Endothelial cell of umbilical vein (primary cell): ENCODE results near the gene LGR6. TPM values are rescaled to one million over a fixed set of nuclear protein-coding genes. Genes with fewer than 3 reads are reported as not detected.
"Not testable (repeated sequence)": the region's sequence is repeated elsewhere in the genome, so short reads cannot be mapped to it uniquely, and the experiment has no call there.

ENCODE experiments used
- BruUV-seq: library from RNA; stranded (reverse); fragments of 400-500 nt; replicated peaks from 2 replicates; lab custom pipeline; 2021; lab: Mats Ljungman, UMichigan
- CTCF ChIA-PET: fragments of 300-600, 350-600 bp; sonication (Branson Sonifier 250); formaldehyde crosslinking; loops from one replicate; lab custom pipeline; 2021; ENCODE audit warnings: antibody characterized with exemption, inconsistent platforms; lab: Charles Lee
- POLR2A ChIA-PET: fragments of 300-600, 350-600 bp; sonication (Branson Sonifier 250); formaldehyde crosslinking; loops from one replicate; lab custom pipeline; 2021; ENCODE audit warnings: antibody characterized with exemption, inconsistent platforms; lab: Charles Lee
- DNase-seq: peaks from one replicate; pipeline ENCODE4 v3.0.0-alpha.2; 2011; ENCODE audit warnings: low read depth, low spot score
- FAIRE-seq: peaks from 2 replicates; lab custom pipeline; 2011; peaks lifted over from hg19 to GRCh38; lab: Jason Lieb, UNC
- H2AFZ ChIP-seq: 2 replicates; pipeline ENCODE4 v1.6.0; 2012; ENCODE audit warnings: low read depth, low read length, control low read depth, inconsistent platforms
- H3K27ac ChIP-seq: 2 replicates; pipeline ENCODE4 v1.5.1; 2011; ENCODE audit warnings: low read depth, mild to moderate bottlenecking, control low read depth, low read length, moderate library complexity; ENCODE audit not compliant: insufficient read depth
- H3K27me3 ChIP-seq, 2 experiments: 2 replicates each; pipeline versions ENCODE4 v1.6.0 to v1.6.1; 2011; ENCODE audit warnings: low read length in 2 of 2, mixed read lengths in 1 of 2; ENCODE audit not compliant: control insufficient read depth in 2 of 2, insufficient read depth in 2 of 2
- H3K36me3 ChIP-seq, 2 experiments: 2 replicates in 1 of 2; 3 replicates in 1 of 2; pipeline ENCODE4 v1.5.1; 2011; ENCODE audit warnings: low read length in 2 of 2, mild to moderate bottlenecking in 1 of 2, moderate library complexity in 1 of 2; ENCODE audit not compliant: control insufficient read depth in 2 of 2, insufficient read depth in 2 of 2; ENCODE audit errors: extremely low read depth in 1 of 2
- H3K4me1 ChIP-seq: 3 replicates; pipeline ENCODE4 v1.5.1; 2011; ENCODE audit warnings: mild to moderate bottlenecking, low read length; ENCODE audit not compliant: control insufficient read depth, insufficient read depth; ENCODE audit errors: extremely low read depth
- H3K4me2 ChIP-seq: 2 replicates; pipeline ENCODE4 v1.6.1; 2011; ENCODE audit warnings: low read length, control low read depth, mixed read lengths; ENCODE audit not compliant: insufficient read depth
- H3K4me3 ChIP-seq, 3 experiments: fragments of 200-600 bp in 1 of 3; sonication (generic), shearing (Covaris generic) in 1 of 3; replicated peaks in 1 of 3; 2 replicates each; pipeline ENCODE4 v1.5.1; 2011 to 2016; ENCODE audit warnings: control low read depth in 3 of 3, low read length in 3 of 3, mild to moderate bottlenecking in 2 of 3, inconsistent platforms in 1 of 3, low read depth in 1 of 3, moderate library complexity in 1 of 3; ENCODE audit not compliant: insufficient read depth in 1 of 3
- H3K79me2 ChIP-seq: 2 replicates; pipeline ENCODE4 v1.6.0; 2012; ENCODE audit warnings: low read length, inconsistent platforms; ENCODE audit not compliant: control insufficient read depth, insufficient read depth
- H3K9ac ChIP-seq: replicated peaks from 2 replicates; pipeline ENCODE3; 2011; ENCODE audit warnings: low read length, control low read depth; ENCODE audit not compliant: insufficient read depth; ENCODE audit errors: extremely low read depth
- H3K9me1 ChIP-seq: replicated peaks from 3 replicates; pipeline ENCODE4 v1.6.0; 2011; ENCODE audit warnings: mild to moderate bottlenecking, low read length; ENCODE audit not compliant: control insufficient read depth, insufficient read depth; ENCODE audit errors: extremely low read depth
- H3K9me3 ChIP-seq: replicated peaks from 2 replicates; pipeline ENCODE4 v1.5.1; 2012; ENCODE audit warnings: low read length, inconsistent platforms; ENCODE audit not compliant: control insufficient read depth, insufficient read depth
- H4K20me1 ChIP-seq: replicated peaks from 2 replicates; pipeline ENCODE3; 2011; ENCODE audit warnings: mild to moderate bottlenecking, low read length; ENCODE audit not compliant: control insufficient read depth, insufficient read depth; ENCODE audit errors: extremely low read depth
- CTCF ChIP-seq, 2 donors: IDR thresholded peaks; 1 replicate in 1 of 2; 2 replicates in 1 of 2; pipeline ENCODE4 v1.5.1; 2011; ENCODE audit warnings: low read length in 2 of 2, mild to moderate bottlenecking in 2 of 2, moderate library complexity in 2 of 2, control low read depth in 1 of 2, inconsistent platforms in 1 of 2, low read depth in 1 of 2; ENCODE audit not compliant: insufficient read depth in 1 of 2; ENCODE audit errors: extremely low read depth in 1 of 2
- JUN ChIP-seq: IDR thresholded peaks from 2 replicates; pipeline ENCODE4 v1.6.1; 2011; ENCODE audit warnings: borderline replicate concordance, low read depth; ENCODE audit not compliant: insufficient read length, insufficient read depth
- dilution Hi-C: fragments of 300-500 bp; cut with MboI; formaldehyde crosslinking; loops from one replicate; pipeline ENCODE4 v1.15.0; 2019; ENCODE audit warnings: low sequenced_read_pairs; ENCODE audit not compliant: extremely low pct_ligation_motif_present
- intact Hi-C: fragments of 100-400 bp; cut with micrococcal nuclease; formaldehyde crosslinking; loops from one replicate; pipeline ENCODE4 v1.10.0; 2022
- polyA plus RNA-seq, 4 experiments: library from polyadenylated mRNA; depleted of rRNA in 3 of 4; stranded (reverse) in 3 of 4; unstranded in 1 of 4; fragments of >200 nt; gene quantifications; 2 replicates each; pipeline versions ENCODE4 v1.2.1 to v1.2.3, GENCODE V29; 2011 to 2012; ENCODE audit warnings: missing spikeins in 1 of 4
- total RNA-seq: library from RNA; stranded (reverse); gene quantifications from 2 replicates; pipeline ENCODE4 v1.2.3, GENCODE V29; 2021

Gene LGR6
- total and polyA plus RNA-seq, 2 donors (not counting 3 experiments of a cell fraction or from before 2014, with no cell fraction given): not detected

DNA sequence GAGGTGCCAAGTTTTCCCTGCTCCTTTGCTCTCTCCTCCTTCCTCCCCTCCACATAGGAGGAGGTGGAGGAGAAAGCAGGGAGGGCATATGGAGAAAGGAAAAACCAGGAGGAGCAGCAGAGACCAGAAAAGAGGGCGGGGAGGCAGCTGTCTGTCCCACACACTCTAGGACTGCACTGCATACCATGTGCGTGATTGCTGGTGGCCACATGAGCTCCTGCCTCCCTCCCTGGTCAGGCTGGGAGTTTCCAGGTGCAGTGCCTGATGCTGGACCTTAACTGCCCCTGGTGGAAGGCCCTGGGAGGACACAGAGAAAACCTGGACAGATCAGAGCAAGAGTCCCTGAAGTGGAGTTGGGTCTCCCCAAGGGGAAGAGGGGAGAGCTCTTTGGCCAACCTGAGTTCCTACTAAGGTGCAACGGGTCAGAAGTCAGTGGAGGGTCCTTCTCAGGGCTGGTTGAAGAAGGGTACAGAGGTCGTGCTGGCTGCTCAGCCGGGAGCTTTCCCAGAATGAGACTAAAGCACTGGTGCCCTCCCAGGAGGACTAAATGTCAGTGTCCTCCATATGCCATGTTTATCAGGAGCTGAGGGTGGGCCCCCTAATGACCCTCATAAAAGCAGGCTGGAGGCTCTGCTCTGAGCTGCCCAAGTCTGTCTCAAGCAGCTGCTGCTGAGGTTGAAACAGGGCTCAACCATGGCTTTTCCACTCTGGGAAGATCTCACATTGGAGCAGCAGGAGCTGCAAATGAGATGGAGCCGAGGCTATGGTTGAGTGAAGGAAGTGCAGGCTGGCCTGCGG is 3.5 kb upstream of the LGR6 start:
- H3K9me1 ChIP-seq: no peaks in the 10 kb centered on the region
- TF ChIP-seq CTCF (IDR thresholded peaks at IDR 0.05; ENCODE audit: extremely low read depth in 1 of 2, insufficient read depth in 1 of 2, low read depth in 1 of 2, low read length in 2 of 2) (peak in 1 of 2 donors; percentile 25), JUN (no peak)
- no peak overlapping the region for H3K4me3 ChIP-seq
- dilution Hi-C loops: no loop called here
- intact Hi-C loops: loop anchor here (1.0 kb wide), 1 partner anchor 125 kb away; no protein-coding TSS in a partner anchor
- POLR2A ChIA-PET: interaction anchor here (0.6 kb wide), 1 partner anchor 258 kb away, joined by 3 read pairs; no protein-coding TSS in a partner anchor
- peaks cover 18 to 20% of the 10 kb centered on the region in 2 experiments for H3K27me3 ChIP-seq
- no peaks in the 10 kb centered on the region for H4K20me1 ChIP-seq
- no peaks in the 10 kb centered on the region for H3K9me3 ChIP-seq
- CTCF ChIA-PET: interaction anchor here (0.8 to 7.7 kb wide), 21 partner anchors 9 to 530 kb away, joined by 3 to 107 read pairs (median 7); partner anchors contain the start of gene UBE2T
- no peaks in the 10 kb centered on the region for H3K4me1 ChIP-seq
- H3K9ac ChIP-seq: no peak overlapping the region
- H2AFZ ChIP-seq: no peak overlapping the region
- FAIRE-seq (no peak), DNase-seq (no peak)
- no peaks in the 10 kb centered on the region for H3K36me3 ChIP-seq
- BruUV-seq: no TSS peak
- H3K4me2 ChIP-seq: no peak overlapping the region
- no peak overlapping the region for H3K27ac ChIP-seq
- H3K79me2 ChIP-seq: no peaks in the 10 kb centered on the region

- H3K9me1 ChIP-seq, H3K4me3 ChIP-seq, H2AFZ ChIP-seq, BruUV-seq, H3K9ac ChIP-seq, H3K4me1 ChIP-seq, POLR2A ChIA-PET, H3K36me3 ChIP-seq, DNase-seq, dilution Hi-C loops, H3K79me2 ChIP-seq, FAIRE-seq, H3K9me3 ChIP-seq, intact Hi-C loops, H3K4me2 ChIP-seq, H3K27ac ChIP-seq, H4K20me1 ChIP-seq: not testable (repeated sequence)
- CTCF ChIA-PET: interaction anchor here (3.2 to 7.6 kb wide), 2 partner anchors 123 to 528 kb away, joined by 47 to 107 read pairs; no protein-coding TSS in a partner anchor
- peaks cover 25 to 29% of the 10 kb centered on the region in 2 experiments for H3K27me3 ChIP-seq
Observed at GRCh38 chr1:202191391-202191790, 2.2 kb upstream of the LGR6 start.
